IgD-negative memory B cell (primary cell): ENCODE results near the gene THAP7. TPM values are rescaled to one million over a fixed set of nuclear protein-coding genes. Genes with fewer than 3 reads are reported as not detected.
"Not testable (repeated sequence)": the region's sequence is repeated elsewhere in the genome, so short reads cannot be mapped to it uniquely, and the experiment has no call there.

Experiments used
- H3K27ac Mint-ChIP-seq, 3 donors: one replicate each; pipeline ENCODE4 v1.8.0; 2020 to 2022; ENCODE audit warnings: mild to moderate bottlenecking in 3 of 3, mixed read lengths in 3 of 3, moderate library complexity in 1 of 3
- H3K27me3 Mint-ChIP-seq: one replicate; pipeline ENCODE4 v1.8.0; 2021; ENCODE audit warnings: mixed read lengths
- H3K36me3 Mint-ChIP-seq: one replicate; pipeline ENCODE4 v1.8.0; 2020; ENCODE audit warnings: mild to moderate bottlenecking, mixed read lengths
- H3K4me1 Mint-ChIP-seq, 3 donors: one replicate each; pipeline ENCODE4 v1.8.0; 2020 to 2022; ENCODE audit warnings: mixed read lengths in 3 of 3, mild to moderate bottlenecking in 1 of 3
- H3K4me3 Mint-ChIP-seq, 4 donors: one replicate each; pipeline ENCODE4 v1.8.0; 2020 to 2022; ENCODE audit warnings: mild to moderate bottlenecking in 4 of 4, mixed read lengths in 4 of 4, moderate library complexity in 3 of 4
- H3K9me3 Mint-ChIP-seq, 3 donors: one replicate each; pipeline ENCODE4 v1.8.0; 2020 to 2021; ENCODE audit warnings: mixed read lengths in 3 of 3, mild to moderate bottlenecking in 1 of 3
- polyA plus RNA-seq: library from polyadenylated mRNA; unstranded; fragments of 300-500 nt; fragmentation: Illumina TruSeq; gene quantifications from one replicate; pipeline ENCODE4 v1.2.3, GENCODE V29; 2021

THAP7 gene
- polyA plus RNA-seq, 1 donor from 2014 or later: 55.9 TPM

GRCh38 chr22:21012446-21013407, 10.8 kb upstream of the THAP7 start:
- H3K27me3 Mint-ChIP-seq: no peaks in the 10 kb centered on the region
- H3K27ac Mint-ChIP-seq: peak overlapping the region; percentile 14 to 97 (median 94)
- H3K36me3 Mint-ChIP-seq: no peaks in the 10 kb centered on the region
- H3K4me1 Mint-ChIP-seq: peaks cover 11 to 18% (median 16%) of the 10 kb centered on the region in 3 donors
- no peaks in the 10 kb centered on the region for H3K9me3 Mint-ChIP-seq
- H3K4me3 Mint-ChIP-seq: peak overlapping the region; percentile 18 to 97 (median 85)

GRCh38 chr22:21010426-21011113, 8.7 kb upstream of the THAP7 start:
- Mint-ChIP-seq H3K4me3 (peak overlapping the region in 1 of 4 donors; percentile 72), H3K27me3 (no peaks in the 10 kb centered on the region), H3K27ac (no peak overlapping the region), H3K4me1 (peaks cover 11 to 22% (median 16%) of the 10 kb centered on the region in 3 donors), H3K9me3 (no peaks in the 10 kb centered on the region), H3K36me3 (no peaks in the 10 kb centered on the region)

- peak overlapping the region in 1 of 3 donors; percentile 70 for H3K27ac Mint-ChIP-seq
- no peaks in the 10 kb centered on the region for H3K27me3 Mint-ChIP-seq
- no peaks in the 10 kb centered on the region for H3K36me3 Mint-ChIP-seq
- peak overlapping the region in 1 of 4 donors; percentile 72 for H3K4me3 Mint-ChIP-seq
- peaks cover 10 to 22% (median 16%) of the 10 kb centered on the region in 3 donors for H3K4me1 Mint-ChIP-seq
- H3K9me3 Mint-ChIP-seq: no peaks in the 10 kb centered on the region
Measured at GRCh38 chr22:21009638-21010425, 7.9 kb upstream of the THAP7 start.

GRCh38 chr22:21009208-21009607, 7.3 kb upstream of the THAP7 start:
- Mint-ChIP-seq H3K27ac (peak overlapping the region in 1 of 3 donors; percentile 70), H3K4me1 (peaks cover 5 to 17% (median 12%) of the 10 kb centered on the region in 3 donors), H3K4me3 (peak overlapping the region in 1 of 4 donors; percentile 72)
- not testable (repeated sequence) for H3K9me3 Mint-ChIP-seq, H3K27me3 Mint-ChIP-seq, H3K36me3 Mint-ChIP-seq

- H3K27ac Mint-ChIP-seq: peak overlapping the region in 1 of 3 donors; percentile 98
- no peaks in the 10 kb centered on the region for H3K27me3 Mint-ChIP-seq
- no peaks in the 10 kb centered on the region for H3K9me3 Mint-ChIP-seq
- peaks cover 2% of the 10 kb centered on the region for H3K36me3 Mint-ChIP-seq
- peak overlapping the region in 3 of 4 donors; percentile 93 to 99 (median 99) for H3K4me3 Mint-ChIP-seq
- H3K4me1 Mint-ChIP-seq: peaks cover 9 to 20% (median 13%) of the 10 kb centered on the region in 3 donors
Measured at GRCh38 chr22:21003782-21004181, 1.9 kb upstream of the THAP7 start.

- Mint-ChIP-seq H3K9me3 (no peaks in the 10 kb centered on the region), H3K27ac (peak overlapping the region; percentile 98 to 100 (median 99)), H3K36me3 (peaks cover 3% of the 10 kb centered on the region), H3K4me3 (peak overlapping the region; percentile 93 to 99 (median 98)), H3K27me3 (no peaks in the 10 kb centered on the region), H3K4me1 (peaks cover 5 to 20% (median 13%) of the 10 kb centered on the region in 3 donors)
Measured at GRCh38 chr22:21000987-21001600, 824 bp downstream of the THAP7 start.

GRCh38 chr22:21000207-21000986, 1.5 kb downstream of the THAP7 start:
- no peaks in the 10 kb centered on the region for H3K9me3 Mint-ChIP-seq
- peaks cover 5 to 20% (median 13%) of the 10 kb centered on the region in 3 donors for H3K4me1 Mint-ChIP-seq
- peak overlapping the region; percentile 98 to 100 (median 99) for H3K27ac Mint-ChIP-seq
- peaks cover 3% of the 10 kb centered on the region for H3K36me3 Mint-ChIP-seq
- peak overlapping the region; percentile 93 to 99 (median 98) for H3K4me3 Mint-ChIP-seq
- no peaks in the 10 kb centered on the region for H3K27me3 Mint-ChIP-seq

- peak overlapping the region in 2 of 3 donors; percentile 53 to 98 for H3K27ac Mint-ChIP-seq
- peaks cover 3% of the 10 kb centered on the region for H3K36me3 Mint-ChIP-seq
- H3K4me1 Mint-ChIP-seq: peaks cover 5 to 20% (median 13%) of the 10 kb centered on the region in 3 donors
- no peaks in the 10 kb centered on the region for H3K27me3 Mint-ChIP-seq
- no peaks in the 10 kb centered on the region for H3K9me3 Mint-ChIP-seq
- peak overlapping the region in 1 of 4 donors; percentile 99 for H3K4me3 Mint-ChIP-seq
Measured at GRCh38 chr22:20999350-21000206, 2.3 kb downstream of the THAP7 start.

GRCh38 chr22:20998411-20999336, 3.2 kb downstream of the THAP7 start:
- Mint-ChIP-seq H3K27ac (peak overlapping the region; percentile 48 to 87 (median 71)), H3K9me3 (no peaks in the 10 kb centered on the region), H3K36me3 (peaks cover 3% of the 10 kb centered on the region), H3K27me3 (no peaks in the 10 kb centered on the region), H3K4me1 (peaks cover 5 to 15% (median 13%) of the 10 kb centered on the region in 3 donors), H3K4me3 (peak overlapping the region in 1 of 4 donors; percentile 62)

- Mint-ChIP-seq H3K4me1 (peaks cover 5 to 9% (median 7%) of the 10 kb centered on the region in 3 donors), H3K4me3 (peak overlapping the region in 1 of 4 donors; percentile 62), H3K27ac (peak overlapping the region in 2 of 3 donors; percentile 62 to 87), H3K9me3 (no peaks in the 10 kb centered on the region), H3K27me3 (no peaks in the 10 kb centered on the region), H3K36me3 (peaks cover 3% of the 10 kb centered on the region)
Measured at GRCh38 chr22:20997536-20998257, 4.2 kb downstream of the THAP7 start.
